ENCODE data around the gene MRPS10. TPM values are rescaled to one million over a fixed set of nuclear protein-coding genes. Genes with fewer than 3 reads are reported as not detected.

The MRPS10 gene
- total RNA-seq, 2 donors from 2014 or later, result 8.9 to 14.0 TPM

- Histone ChIP-seq H3K27me3 (no peaks in the 10 kb centered on the region), H3K4me1 (peaks cover 15% of the 10 kb centered on the region), H3K9me3 (no peaks in the 10 kb centered on the region), H3K27ac (no peak overlapping the region), H3K36me3 (replicated peaks in 1 of 2; ENCODE audit: insufficient read depth in 1 of 2, low read depth in 2 of 2) (no peaks in the 10 kb centered on the region), H3K4me3 (no peak overlapping the region)
- no peak for ATAC-seq
- TF ChIP-seq CTCF (IDR thresholded peaks at IDR 0.05), result no peak
- no peak for TF ChIP-seq POLR2A (IDR thresholded peaks at IDR 0.05)
- no peak for DNase-seq
- intact Hi-C loops (cut with DNase I), result no loop called here
These were observed 7.3 kb upstream of the MRPS10 start for GRCh38 chr6:42225029-42225339.

GRCh38 chr6:42224222-42225028, 6.8 kb upstream of the MRPS10 start:
- WGBS, 2 donors, result 56 to 63% methylated on average over 12 of the region's 12 CpGs
- ATAC-seq (no peak), DNase-seq (no peak)
- Histone ChIP-seq H3K27ac (no peak overlapping the region), H3K4me3 (no peak overlapping the region), H3K9me3 (no peaks in the 10 kb centered on the region), H3K4me1 (peaks cover 15% of the 10 kb centered on the region), H3K36me3 (replicated peaks in 1 of 2; ENCODE audit: insufficient read depth in 1 of 2, low read depth in 2 of 2) (no peaks in the 10 kb centered on the region), H3K27me3 (no peaks in the 10 kb centered on the region)
- intact Hi-C loops (cut with DNase I), result no loop called here
- TF ChIP-seq CTCF (IDR thresholded peaks at IDR 0.05) (no peak), POLR2A (IDR thresholded peaks at IDR 0.05) (no peak)

GRCh38 chr6:42222448-42222847, 4.8 kb upstream of the MRPS10 start:
- Histone ChIP-seq H3K36me3 (replicated peaks in 1 of 2; ENCODE audit: insufficient read depth in 1 of 2, low read depth in 2 of 2) (no peaks in the 10 kb centered on the region), H3K4me1 (peaks cover 17% of the 10 kb centered on the region), H3K27ac (no peak overlapping the region), H3K27me3 (no peaks in the 10 kb centered on the region), H3K9me3 (no peaks in the 10 kb centered on the region), H3K4me3 (no peak overlapping the region)
- TF ChIP-seq CTCF (IDR thresholded peaks at IDR 0.05) (no peak), POLR2A (IDR thresholded peaks at IDR 0.05) (no peak)
- 66 to 67% methylated on average over 7 of the region's 7 CpGs for WGBS, 2 donors
- DNase-seq (no peak), ATAC-seq (no peak)
- intact Hi-C loops (cut with DNase I), result no loop called here

- no peaks in the 10 kb centered on the region for H3K27me3 ChIP-seq
- DNase-seq (no peak), ATAC-seq (no peak)
- peaks cover 14% of the 10 kb centered on the region for H3K4me1 ChIP-seq
- 58 to 64% methylated on average over 4 of the region's 4 CpGs for WGBS, 2 donors
- TF ChIP-seq CTCF (IDR thresholded peaks at IDR 0.05), result no peak
- no peak for TF ChIP-seq POLR2A (IDR thresholded peaks at IDR 0.05)
- intact Hi-C loops (cut with DNase I), result no loop called here
- no peaks in the 10 kb centered on the region for H3K36me3 ChIP-seq (replicated peaks in 1 of 2; ENCODE audit: insufficient read depth in 1 of 2, low read depth in 2 of 2)
- H3K4me3 ChIP-seq, result no peak overlapping the region
- no peaks in the 10 kb centered on the region for H3K9me3 ChIP-seq
- H3K27ac ChIP-seq, result no peak overlapping the region
These were observed 3.9 kb upstream of the MRPS10 start for GRCh38 chr6:42221546-42221945.

- 61 to 65% methylated on average over 6 of the region's 6 CpGs for WGBS, 2 donors
- Histone ChIP-seq H3K4me3 (no peak overlapping the region), H3K9me3 (no peaks in the 10 kb centered on the region), H3K4me1 (peaks cover 14% of the 10 kb centered on the region), H3K27me3 (no peaks in the 10 kb centered on the region), H3K36me3 (replicated peaks in 1 of 2; ENCODE audit: insufficient read depth in 1 of 2, low read depth in 2 of 2) (no peaks in the 10 kb centered on the region), H3K27ac (no peak overlapping the region)
- no peak for ATAC-seq
- intact Hi-C loops (cut with DNase I), result no loop called here
- TF ChIP-seq POLR2A (IDR thresholded peaks at IDR 0.05) (no peak), CTCF (IDR thresholded peaks at IDR 0.05) (no peak)
- DNase-seq, result no peak
These were observed 3.1 kb upstream of the MRPS10 start for GRCh38 chr6:42220807-42221206.

All from body of pancreas (tissue), 4 donors.